ENCODE data around the gene KDM2B.

GRCh38 chr12:121539908-121540307, 40.9 kb downstream of the KDM2B start:
- TF ChIP-seq POLR2AphosphoS5 (IDR thresholded peaks at IDR 0.05; ENCODE audit: borderline replicate concordance, low read depth, low read length) (no peak), EZH2 (IDR thresholded peaks at IDR 0.05) (no peak), FOXP2 (optimal IDR thresholded peaks at IDR 0.05; ENCODE audit: control extremely low read depth, extremely low read length, insufficient read depth) (no peak)

Measured in SK-N-MC (cell line).